SK-N-SH (cell line): ENCODE measurements around the gene GPR27. TPM values are rescaled to one million over a fixed set of nuclear protein-coding genes. Genes with fewer than 3 reads are reported as not detected.

ENCODE experiments used
- CTCF ChIA-PET: fragments of 300-600, 350-600 bp; formaldehyde crosslinking; extraction: SDS; loops from one replicate; lab custom pipeline; 2021; lab: Yijun Ruan, JAX
- POLR2A ChIA-PET: fragments of 350-600 bp; sonication (Branson Sonifier 250); formaldehyde crosslinking; extraction: SDS; loops from one replicate; lab custom pipeline; 2020; ENCODE audit warnings: antibody characterized with exemption, inconsistent platforms; lab: Yijun Ruan, JAX
- DNase-seq: peaks from one replicate; pipeline ENCODE4 v3.0.0; 2012
- H2AFZ ChIP-seq: fragments of 200-600 bp; sonication (generic); 2 replicates; pipeline ENCODE4 v1.8.1; 2016; ENCODE audit warnings: antibody characterized with exemption, mild to moderate bottlenecking, low read depth
- H3F3A ChIP-seq: fragments of 200-600 bp; sonication (generic); replicated peaks from 2 replicates; pipeline ENCODE3; 2016; ENCODE audit warnings: antibody characterized with exemption, mild to moderate bottlenecking; ENCODE audit not compliant: insufficient read depth
- H3K27ac ChIP-seq, 2 experiments: fragments of 200-500 bp in 1 of 2; fragments of 200-600 bp in 1 of 2; sonication (Bioruptor generic) in 1 of 2; sonication (generic), shearing (Covaris generic) in 1 of 2; 2 replicates each; pipeline versions ENCODE4 v1.5.1 to v1.6.1; 2014 to 2016; ENCODE audit warnings: low read depth in 2 of 2, inconsistent platforms in 1 of 2, low read length in 1 of 2, mild to moderate bottlenecking in 1 of 2, mixed read lengths in 1 of 2
- H3K27me3 ChIP-seq: fragments of 200-600 bp; sonication (generic), shearing (Covaris generic); 2 replicates; pipeline ENCODE4 v1.6.1; 2016; ENCODE audit warnings: mixed run types; ENCODE audit not compliant: insufficient read depth
- H3K36me3 ChIP-seq, 2 experiments: fragments of 200-500 bp in 1 of 2; fragments of 200-600 bp in 1 of 2; sonication (Bioruptor generic) in 1 of 2; sonication (generic) in 1 of 2; replicated peaks in 1 of 2; 2 replicates each; pipeline versions ENCODE3 to v1.5.1; 2014 to 2016; ENCODE audit warnings: low read length in 1 of 2, mild to moderate bottlenecking in 1 of 2; ENCODE audit not compliant: insufficient read depth in 2 of 2, control insufficient read depth in 1 of 2
- H3K4me1 ChIP-seq, 2 experiments: fragments of 200-500 bp in 1 of 2; fragments of 200-600 bp in 1 of 2; sonication (Bioruptor generic) in 1 of 2; sonication (generic), shearing (Covaris generic) in 1 of 2; 2 replicates each; pipeline versions ENCODE4 v1.5.1 to v1.6.1; 2014 to 2016; ENCODE audit warnings: low read depth in 1 of 2, low read length in 1 of 2, mixed run types in 1 of 2; ENCODE audit not compliant: insufficient read depth in 2 of 2, control insufficient read depth in 1 of 2
- H3K4me2 ChIP-seq: fragments of 200-600 bp; sonication (generic), shearing (Covaris generic); 2 replicates; pipeline ENCODE4 v1.6.1; 2017; ENCODE audit warnings: mixed run types
- H3K4me3 ChIP-seq, 2 experiments: fragments of 200-500 bp in 1 of 2; fragments of 200-600 bp in 1 of 2; sonication (Bioruptor generic) in 1 of 2; sonication (generic), shearing (Covaris generic) in 1 of 2; 2 replicates each; pipeline versions ENCODE4 v1.5.1 to v1.8.1; 2014 to 2016; ENCODE audit warnings: low read depth in 2 of 2, inconsistent platforms in 1 of 2, low read length in 1 of 2, mild to moderate bottlenecking in 1 of 2, mixed read lengths in 1 of 2, moderate library complexity in 1 of 2
- H3K79me2 ChIP-seq: fragments of 200-600 bp; sonication (generic); 2 replicates; pipeline ENCODE4 v1.8.1; 2017; ENCODE audit warnings: mild to moderate bottlenecking; ENCODE audit not compliant: insufficient read depth
- H3K9ac ChIP-seq: fragments of 200-600 bp; sonication (generic); 2 replicates; pipeline ENCODE4 v1.6.1; 2017; ENCODE audit warnings: mixed run types
- H3K9me2 ChIP-seq: fragments of 200-600 bp; sonication (generic); 2 replicates; pipeline ENCODE4 v1.6.1; 2017; ENCODE audit warnings: mixed run types
- H3K9me3 ChIP-seq: fragments of 200-600 bp; sonication (generic); 2 replicates; pipeline ENCODE4 v1.6.1; 2017; ENCODE audit warnings: mixed run types, mild to moderate bottlenecking, moderate library complexity
- H4K20me1 ChIP-seq: fragments of 200-600 bp; sonication (generic); 2 replicates; pipeline ENCODE4 v1.6.1; 2017; ENCODE audit warnings: mild to moderate bottlenecking, mixed run types; ENCODE audit not compliant: insufficient read depth
- CTCF ChIP-seq: fragments of 200-600 bp; sonication (generic); IDR thresholded peaks from 2 replicates; pipeline ENCODE4 v1.6.1; 2017; ENCODE audit warnings: antibody characterized with exemption, mild to moderate bottlenecking, moderate library complexity
- ELF1 ChIP-seq: IDR thresholded peaks from 2 replicates; pipeline ENCODE4 v1.4.0; 2012
- EP300 ChIP-seq, 2 experiments: IDR thresholded peaks; 2 replicates each; pipeline versions ENCODE4 v1.4.0 to v1.6.1; 2012; ENCODE audit warnings: borderline replicate concordance in 1 of 2, low read depth in 1 of 2, low read length in 1 of 2
- EZH2phosphoT487 ChIP-seq: fragments of 200-600 bp; sonication (generic); IDR thresholded peaks from 2 replicates; pipeline ENCODE4 v1.6.1; 2017; ENCODE audit warnings: low read depth, mixed run types, mild to moderate bottlenecking, antibody characterized with exemption, moderate library complexity, borderline replicate concordance
- FOSL2 ChIP-seq: IDR thresholded peaks from 2 replicates; pipeline ENCODE4 v1.4.0; 2012; ENCODE audit warnings: low read depth, mild to moderate bottlenecking, moderate library complexity, borderline replicate concordance
- FOXM1 ChIP-seq: IDR thresholded peaks from 2 replicates; pipeline ENCODE4 v1.4.0; 2012; ENCODE audit warnings: low read depth, mild to moderate bottlenecking
- JUND ChIP-seq: IDR thresholded peaks from 2 replicates; pipeline ENCODE4 v1.4.0; 2012
- MXI1 ChIP-seq: IDR thresholded peaks from 2 replicates; pipeline ENCODE4 v1.6.1; 2012; ENCODE audit warnings: mild to moderate bottlenecking, low read depth, low read length, improper control_type of control experiment
- NFIC ChIP-seq: IDR thresholded peaks from 2 replicates; pipeline ENCODE4 v1.4.0; 2012; ENCODE audit warnings: borderline replicate concordance
- RFX5 ChIP-seq: IDR thresholded peaks from 2 replicates; pipeline ENCODE4 v1.6.1; 2012; ENCODE audit warnings: mild to moderate bottlenecking, improper control_type of control experiment, low read length
- SMC3 ChIP-seq: IDR thresholded peaks from 2 replicates; pipeline ENCODE4 v1.6.1; 2012; ENCODE audit warnings: low read depth, low read length, improper control_type of control experiment
- TAF1 ChIP-seq: IDR thresholded peaks from 2 replicates; pipeline ENCODE4 v1.6.1; 2012; ENCODE audit warnings: low read depth, mild to moderate bottlenecking, low read length, moderate library complexity, borderline replicate concordance
- USF2 ChIP-seq: fragments of 150-350 bp; IDR thresholded peaks from 2 replicates; pipeline ENCODE4 v1.6.1; 2017; ENCODE audit warnings: antibody characterized with exemption, low read length, low read depth, borderline replicate concordance
- YY1 ChIP-seq: IDR thresholded peaks from 2 replicates; pipeline ENCODE4 v1.4.0; 2012; ENCODE audit warnings: low read depth, mild to moderate bottlenecking
- ZBTB33 ChIP-seq: IDR thresholded peaks from 2 replicates; pipeline ENCODE4 v1.4.0; 2012; ENCODE audit warnings: low read depth, borderline replicate concordance
- WGBS: methylation state at CpG from one replicate; pipeline ENCODE4 v1.1.6; 2017; ENCODE audit warnings: low lambda C conversion rate; 5-methylcytosine and 5-hydroxymethylcytosine counted together
- polyA plus RNA-seq, 3 experiments: library from polyadenylated mRNA; depleted of rRNA; stranded (reverse); fragments of >200 nt; gene quantifications; 2 replicates each; pipeline ENCODE4 v1.2.3, GENCODE V29; 2012
- TF ChIP-seq, protein P1 (sequence below): IDR thresholded peaks from 2 replicates; pipeline ENCODE4; 2012
- TF ChIP-seq, protein P2 (sequence below): IDR thresholded peaks from 2 replicates; pipeline ENCODE4 v1.4.0; 2012; ENCODE audit warnings: low read depth, borderline replicate concordance

Gene GPR27
- polyA plus RNA-seq, 1 of the 3 experiments (the other 2 are of a cell fraction): 0.05 TPM

GRCh38 chr3:71763426-71763825, 9.8 kb downstream of the GPR27 start (continued):
- TF ChIP-seq, protein P1, sequence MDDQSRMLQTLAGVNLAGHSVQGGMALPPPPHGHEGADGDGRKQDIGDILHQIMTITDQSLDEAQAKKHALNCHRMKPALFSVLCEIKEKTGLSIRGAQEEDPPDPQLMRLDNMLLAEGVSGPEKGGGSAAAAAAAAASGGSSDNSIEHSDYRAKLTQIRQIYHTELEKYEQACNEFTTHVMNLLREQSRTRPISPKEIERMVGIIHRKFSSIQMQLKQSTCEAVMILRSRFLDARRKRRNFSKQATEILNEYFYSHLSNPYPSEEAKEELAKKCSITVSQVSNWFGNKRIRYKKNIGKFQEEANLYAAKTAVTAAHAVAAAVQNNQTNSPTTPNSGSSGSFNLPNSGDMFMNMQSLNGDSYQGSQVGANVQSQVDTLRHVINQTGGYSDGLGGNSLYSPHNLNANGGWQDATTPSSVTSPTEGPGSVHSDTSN: no peak
- no peak for TF ChIP-seq FOXM1
- TF ChIP-seq ZBTB33: no peak
- no peak for TF ChIP-seq SMC3
- no peak for TF ChIP-seq RFX5
- no peak for TF ChIP-seq FOSL2
- TF ChIP-seq YY1: no peak

GRCh38 chr3:71771126-71771525, 17.5 kb downstream of the GPR27 start:
- CTCF ChIA-PET: no interaction called here
- POLR2A ChIA-PET: no interaction called here
- WGBS: 71% methylated on average over 5 of the region's 5 CpGs
- DNase-seq: no peak
- H2AFZ ChIP-seq: no peak overlapping the region
- H3K4me3 ChIP-seq: no peak overlapping the region
- no peak overlapping the region for H3K4me2 ChIP-seq
- H3K79me2 ChIP-seq: no peaks in the 10 kb centered on the region
- H3K36me3 ChIP-seq: no peaks in the 10 kb centered on the region
- H3F3A ChIP-seq: no peaks in the 10 kb centered on the region
- H3K9me2 ChIP-seq: no peaks in the 10 kb centered on the region
- H4K20me1 ChIP-seq: no peaks in the 10 kb centered on the region
- no peak overlapping the region for H3K9ac ChIP-seq
- H3K4me1 ChIP-seq: no peaks in the 10 kb centered on the region
- H3K9me3 ChIP-seq: no peaks in the 10 kb centered on the region
- TF ChIP-seq TAF1 (no peak), FOSL2 (no peak), SMC3 (no peak), EZH2phosphoT487 (no peak), NFIC (no peak), MXI1 (no peak), RFX5 (no peak), EP300 (IDR thresholded peaks at IDR 0.05; ENCODE audit: borderline replicate concordance in 1 of 2, low read depth in 1 of 2, low read length in 1 of 2) (no peak), USF2 (no peak), ELF1 (no peak), JUND (no peak), CTCF (no peak)
- TF ChIP-seq, protein P2, sequence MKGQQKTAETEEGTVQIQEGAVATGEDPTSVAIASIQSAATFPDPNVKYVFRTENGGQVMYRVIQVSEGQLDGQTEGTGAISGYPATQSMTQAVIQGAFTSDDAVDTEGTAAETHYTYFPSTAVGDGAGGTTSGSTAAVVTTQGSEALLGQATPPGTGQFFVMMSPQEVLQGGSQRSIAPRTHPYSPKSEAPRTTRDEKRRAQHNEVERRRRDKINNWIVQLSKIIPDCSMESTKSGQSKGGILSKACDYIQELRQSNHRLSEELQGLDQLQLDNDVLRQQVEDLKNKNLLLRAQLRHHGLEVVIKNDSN: no peak
- H3K27ac ChIP-seq: no peak overlapping the region
- no peaks in the 10 kb centered on the region for H3K27me3 ChIP-seq
